Measurements from ENCODE around the gene ZBED1. TPM values are rescaled to one million over a fixed set of nuclear protein-coding genes. Genes with fewer than 3 reads are reported as not detected.
"Not testable (repeated sequence)": the region's sequence is repeated elsewhere in the genome, so short reads cannot be mapped to it uniquely, and the experiment has no call there.

ZBED1 gene
- total RNA-seq, 1 experiment from 2014 or later, result 59.7 TPM

DNA sequence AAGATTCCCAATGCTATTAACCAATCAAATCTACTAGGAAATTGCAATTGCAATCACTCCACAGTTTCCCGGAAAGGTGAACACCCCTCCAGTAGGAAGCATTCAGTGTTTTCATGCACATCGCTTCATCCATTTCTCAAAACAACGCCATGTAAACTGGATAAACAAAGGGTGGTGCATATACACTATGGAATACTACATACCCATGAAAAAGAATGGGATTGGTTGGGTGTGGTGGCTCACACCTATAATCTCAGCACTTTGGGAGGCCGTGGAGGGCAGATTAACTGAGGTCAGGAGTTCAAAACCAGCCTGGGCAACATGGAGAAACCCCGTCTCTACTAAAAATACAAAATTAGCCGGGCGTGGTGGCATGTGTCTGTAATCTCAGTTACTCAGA lies 29.1 kb downstream of the ZBED1 start:
- Histone ChIP-seq H3K4me3 (no peak overlapping the region), H3K36me3 (0 out of 2 replicates have a peak, but pooled peaks cover 5% of the 10 kb centered on the region), H3K27me3 (no peaks in the 10 kb centered on the region), H3K9me3 (no peaks in the 10 kb centered on the region)
- DNase-seq, result no peak

DNA sequence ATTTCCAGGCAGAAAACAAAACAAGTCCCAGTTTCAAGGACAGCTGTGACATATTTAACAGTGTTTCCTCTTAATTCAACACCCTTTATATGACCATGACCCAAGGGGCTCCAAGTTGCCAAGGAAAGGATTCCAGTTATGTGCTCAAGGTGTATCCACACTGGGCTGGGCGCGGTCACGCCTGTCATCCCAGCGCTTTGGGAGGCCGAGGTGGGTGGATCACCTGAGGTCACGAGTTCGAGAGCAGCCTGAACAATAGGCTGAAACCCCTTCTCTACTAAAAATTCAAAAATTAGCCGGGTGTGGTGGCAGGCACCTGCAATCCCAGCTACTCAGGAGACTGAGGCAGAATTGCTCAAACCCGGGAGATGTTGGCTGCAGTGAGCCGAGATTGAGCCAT lies 29.6 kb downstream of the ZBED1 start:
- not testable (repeated sequence) for DNase-seq, H3K4me3 ChIP-seq

DNA sequence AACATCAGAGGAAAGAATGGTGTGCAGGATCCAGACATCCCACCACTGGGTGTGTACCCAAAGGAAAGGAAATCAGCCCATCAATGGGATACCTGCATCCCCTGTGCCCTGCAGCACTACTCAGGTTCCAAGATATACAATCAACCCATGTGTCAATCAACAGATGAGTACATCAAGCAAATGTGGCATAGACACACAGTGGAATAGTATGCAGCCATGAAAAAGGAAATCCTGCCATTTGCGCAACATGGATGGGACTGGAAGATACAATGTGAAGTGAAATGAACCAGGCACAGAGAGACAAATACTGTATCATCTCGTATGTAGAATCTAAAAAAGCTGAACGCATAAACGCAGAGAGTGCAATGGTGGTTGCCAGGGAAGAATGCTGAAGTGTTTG lies 30.9 kb downstream of the ZBED1 start:
- H3K4me3 ChIP-seq, H3K27me3 ChIP-seq, H3K36me3 ChIP-seq, H3K9me3 ChIP-seq, DNase-seq: not testable (repeated sequence)

More for the DNA sequence above, 29.6 kb downstream of the ZBED1 start:
- not testable (repeated sequence) for H3K36me3 ChIP-seq, H3K27me3 ChIP-seq, H3K9me3 ChIP-seq

DNA sequence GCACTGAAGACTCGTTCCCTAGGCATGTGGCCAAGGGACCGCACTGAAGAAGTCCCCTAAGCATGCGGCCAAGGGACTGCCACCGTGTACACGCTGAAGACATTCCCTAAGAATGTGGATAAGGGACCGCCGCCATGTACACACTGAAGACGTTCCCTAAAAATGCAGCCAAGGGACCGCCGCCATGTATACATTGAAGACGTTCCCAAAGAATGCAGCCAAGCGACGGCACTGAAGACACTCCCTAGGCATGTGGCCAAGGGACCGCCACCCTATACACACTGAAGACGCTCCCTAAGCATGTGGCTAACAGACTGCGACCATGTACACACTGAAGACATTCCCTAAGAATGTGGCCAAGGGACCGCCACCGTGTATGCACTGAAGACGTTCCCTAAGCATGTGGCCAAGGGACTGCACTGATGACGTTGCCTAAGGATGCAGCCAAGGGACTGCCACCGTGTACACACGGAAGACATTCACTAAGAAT lies 31.5 kb downstream of the ZBED1 start:
- Histone ChIP-seq H3K4me3 (no peak overlapping the region), H3K36me3 (0 out of 2 replicates have a peak, but pooled peaks cover 2% of the 10 kb centered on the region), H3K9me3 (no peaks in the 10 kb centered on the region), H3K27me3 (no peaks in the 10 kb centered on the region)
- no peak for DNase-seq

DNA sequence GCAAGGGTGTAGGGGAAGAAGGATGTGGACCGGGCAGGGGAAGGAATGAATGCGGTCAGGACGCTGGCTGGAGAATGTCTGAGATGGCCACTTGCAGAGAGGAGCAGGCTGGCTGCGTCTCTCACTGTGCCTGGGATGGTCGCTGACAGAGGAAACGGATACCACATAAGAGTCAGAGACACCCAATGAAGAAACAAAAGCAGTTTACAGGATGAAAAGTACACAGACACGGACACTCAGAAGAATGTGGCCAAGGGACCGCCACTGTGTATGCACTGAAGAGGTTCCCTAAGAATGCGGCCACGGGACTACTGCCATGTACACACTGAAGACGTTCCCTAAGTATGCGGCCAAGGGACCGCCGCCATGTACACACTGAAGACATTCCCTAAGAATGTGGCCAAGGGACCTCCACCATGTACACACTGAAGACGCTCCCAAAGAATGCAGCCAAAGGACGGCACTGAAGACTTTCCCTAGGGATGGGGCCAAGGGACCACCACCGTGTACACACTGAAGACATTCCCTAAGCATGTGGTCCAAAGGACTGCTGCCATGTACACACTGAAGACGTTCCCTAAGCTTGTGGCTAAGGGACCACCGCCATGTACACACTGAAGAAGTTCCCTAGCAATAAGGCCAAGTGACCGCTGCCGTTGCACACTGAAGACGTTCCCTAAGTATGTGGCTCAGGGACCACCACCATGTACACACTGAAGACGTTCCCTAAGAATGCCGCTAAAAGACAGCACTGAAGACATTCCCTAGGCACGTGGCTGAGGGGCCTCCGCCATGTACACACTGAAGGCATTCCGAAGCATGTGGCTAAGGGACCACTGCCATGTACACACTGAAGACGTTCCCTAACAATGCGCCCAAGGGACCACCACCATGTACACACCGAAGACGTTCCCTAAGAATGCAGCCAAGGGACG lies 32.2 kb downstream of the ZBED1 start:
- Histone ChIP-seq H3K36me3 (0 out of 2 replicates have a peak, but pooled peaks cover 2% of the 10 kb centered on the region), H3K9me3 (no peaks in the 10 kb centered on the region)
- DNase-seq, result no peak

DNA sequence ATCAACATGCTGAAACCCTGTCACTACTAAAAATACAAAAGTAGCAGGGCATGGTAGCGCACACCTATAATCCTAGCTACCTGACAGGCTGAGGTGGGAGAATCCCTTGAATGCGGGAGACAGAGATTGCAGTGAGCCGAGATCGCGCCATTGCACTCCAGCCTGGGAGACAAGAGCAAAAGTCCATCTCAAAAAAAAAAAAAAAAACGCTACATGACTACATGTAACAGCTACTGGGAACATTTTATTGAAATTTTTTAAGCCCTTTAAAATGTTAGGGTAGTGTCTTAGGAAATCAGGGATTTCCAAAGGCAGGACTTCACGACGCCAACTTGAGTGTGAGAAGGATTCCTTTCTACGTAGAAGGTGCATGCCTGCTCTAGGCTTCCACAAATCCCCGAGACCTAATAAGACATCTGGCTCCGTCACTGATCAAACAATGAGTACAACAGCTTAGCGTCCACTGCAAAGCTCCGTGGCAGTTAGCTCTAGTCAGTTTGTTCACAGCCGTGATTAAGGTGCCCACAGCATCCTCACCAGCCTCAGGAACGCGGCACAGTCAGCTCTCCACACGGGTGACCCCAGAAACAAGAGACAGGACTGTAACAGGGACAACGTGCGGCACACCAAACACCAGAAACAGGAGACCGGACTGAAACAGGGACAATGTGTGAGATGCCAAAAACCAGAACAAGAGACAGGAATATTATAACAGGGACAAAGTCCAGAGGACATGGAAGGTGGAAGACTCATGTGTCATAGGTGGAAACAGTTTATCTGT lies 33.7 kb downstream of the ZBED1 start:
- H3K4me3 ChIP-seq, result no peak overlapping the region
- H3K36me3 ChIP-seq, result 0 out of 2 replicates have a peak, but pooled peaks cover 2% of the 10 kb centered on the region
- H3K9me3 ChIP-seq, result no peaks in the 10 kb centered on the region
- DNase-seq, result no peak
- no peaks in the 10 kb centered on the region for H3K27me3 ChIP-seq

More for the DNA sequence above, 32.2 kb downstream of the ZBED1 start:
- H3K4me3 ChIP-seq, result no peak overlapping the region
- H3K27me3 ChIP-seq, result no peaks in the 10 kb centered on the region

DNA sequence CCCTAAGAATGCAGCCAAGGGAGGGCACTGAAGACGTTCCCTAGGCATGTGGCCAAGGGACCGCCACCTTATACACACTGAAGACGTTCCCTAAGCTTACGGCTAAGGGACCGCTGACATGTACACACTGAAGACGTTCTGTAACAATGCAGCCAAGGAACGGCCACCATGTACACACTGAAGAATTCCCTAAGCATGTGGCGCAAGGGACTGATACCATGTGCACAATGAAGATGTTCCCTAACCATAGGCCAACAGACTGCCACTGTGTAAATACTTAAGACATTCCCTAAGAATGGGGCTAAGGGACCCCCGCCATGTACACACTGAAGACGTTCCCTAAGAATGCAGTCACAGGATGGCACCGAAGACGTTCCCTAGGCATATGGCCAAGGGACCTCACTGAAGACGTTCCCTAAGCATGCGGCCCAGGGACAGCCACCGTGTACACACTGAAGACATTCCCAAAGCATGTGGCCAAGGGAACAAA lies 36.1 kb downstream of the ZBED1 start:
- DNase-seq, result no peak
- no peaks in the 10 kb centered on the region for H3K27me3 ChIP-seq
- no peaks in the 10 kb centered on the region for H3K9me3 ChIP-seq
- H3K36me3 ChIP-seq, result 0 out of 2 replicates have a peak, but pooled peaks cover 1% of the 10 kb centered on the region
- no peak overlapping the region for H3K4me3 ChIP-seq

DNA sequence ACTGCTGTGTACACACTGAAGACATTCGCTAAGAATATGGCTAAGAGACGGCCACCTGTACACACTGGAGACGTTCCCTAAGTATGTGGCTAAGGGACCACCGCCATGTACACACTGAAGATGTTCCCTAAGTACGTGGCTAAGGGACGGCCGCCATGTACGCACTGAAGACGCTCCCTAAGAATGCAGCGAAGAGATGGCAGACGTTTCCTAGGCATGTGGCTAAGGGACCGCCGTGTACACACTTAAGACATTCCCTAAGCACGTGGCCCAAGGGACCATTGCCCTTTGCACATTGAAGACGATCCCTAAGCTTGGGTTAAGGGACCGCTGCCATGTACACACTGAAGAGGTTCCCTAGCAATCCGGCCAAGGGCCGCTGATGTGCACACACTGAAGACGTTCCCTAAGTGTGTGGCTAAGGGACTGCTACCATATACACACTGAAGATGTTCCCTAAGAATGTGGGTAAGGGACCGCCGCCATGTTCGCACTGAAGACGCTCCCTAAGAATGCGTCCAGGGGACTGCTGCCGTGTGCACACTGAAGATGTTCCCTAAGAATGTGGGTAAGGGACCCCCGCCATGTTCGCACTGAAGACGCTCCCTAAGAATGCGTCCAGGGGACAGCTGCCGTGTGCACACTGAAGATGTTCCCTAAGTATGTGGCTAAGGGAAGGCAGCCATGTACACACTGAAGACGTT lies 36.7 kb downstream of the ZBED1 start:
- Histone ChIP-seq H3K9me3 (no peaks in the 10 kb centered on the region), H3K27me3 (no peaks in the 10 kb centered on the region), H3K36me3 (no peaks in the 10 kb centered on the region), H3K4me3 (no peak overlapping the region)
- DNase-seq, result no peak

DNA sequence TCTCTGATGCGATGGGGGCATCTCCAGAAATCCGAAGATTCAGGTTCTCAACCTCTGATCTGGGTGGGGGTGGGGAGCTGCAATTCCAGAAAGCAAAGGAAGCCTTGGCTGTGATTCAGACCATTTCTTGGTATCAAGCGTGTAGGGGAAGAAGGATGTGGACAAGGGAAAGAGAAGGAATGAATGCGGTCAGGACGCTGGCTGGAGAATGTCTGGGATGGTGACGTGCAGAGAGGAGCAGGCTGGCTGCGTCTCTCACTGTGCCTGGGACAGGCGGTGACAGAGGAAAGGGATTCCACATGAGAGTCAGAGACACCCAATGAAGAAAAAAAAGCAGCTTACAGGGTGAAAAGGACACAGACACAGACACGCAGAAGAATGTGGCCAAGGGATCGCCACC lies 37.3 kb downstream of the ZBED1 start:
- not testable (repeated sequence) for H3K36me3 ChIP-seq, H3K4me3 ChIP-seq, H3K27me3 ChIP-seq, DNase-seq, H3K9me3 ChIP-seq

DNA sequence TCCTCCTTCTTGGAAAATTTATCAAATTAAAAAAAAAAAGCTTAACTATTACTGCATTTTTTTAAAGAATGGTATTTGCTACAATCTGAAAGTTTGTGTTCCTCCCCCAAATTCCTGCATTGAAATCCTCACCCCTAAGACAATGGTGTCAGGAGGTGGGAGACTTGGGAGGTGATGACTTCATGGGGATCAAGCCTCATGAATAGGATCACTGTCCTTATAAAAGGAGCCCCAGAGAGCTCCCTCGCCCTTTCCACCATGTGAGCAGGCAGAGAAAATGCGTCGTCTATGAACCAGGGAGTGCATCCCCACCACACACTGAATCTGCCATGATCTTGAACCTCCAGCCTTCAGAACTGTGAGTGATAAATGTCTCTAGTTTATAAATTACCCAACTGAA lies 38.0 kb downstream of the ZBED1 start:
- no peaks in the 10 kb centered on the region for H3K9me3 ChIP-seq

DNA sequence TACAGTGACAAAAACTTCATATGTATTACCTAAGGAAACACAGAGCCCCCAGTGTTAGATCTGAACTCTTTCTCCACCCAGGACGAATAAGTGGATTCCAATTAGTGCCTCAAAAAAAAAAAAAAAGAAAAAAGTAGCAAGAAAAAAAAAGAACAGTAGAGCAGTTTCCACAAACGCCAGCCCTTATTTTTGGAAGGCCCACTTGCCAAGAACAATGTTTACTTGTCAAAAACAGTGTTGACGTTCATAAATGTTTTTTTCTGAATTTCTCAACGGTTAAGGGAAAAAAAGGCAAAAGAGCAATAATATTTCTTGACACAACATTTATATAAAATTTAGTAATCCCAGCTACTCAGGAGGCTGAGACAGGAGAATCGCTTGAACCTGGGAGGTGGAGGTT lies 38.7 kb downstream of the ZBED1 start:
- Histone ChIP-seq H3K27me3 (no peaks in the 10 kb centered on the region), H3K9me3 (no peaks in the 10 kb centered on the region), H3K4me3 (no peak overlapping the region), H3K36me3 (no peaks in the 10 kb centered on the region)
- no peak for DNase-seq

More for the DNA sequence above, 38.0 kb downstream of the ZBED1 start:
- DNase-seq, result no peak
- Histone ChIP-seq H3K4me3 (no peak overlapping the region), H3K27me3 (no peaks in the 10 kb centered on the region), H3K36me3 (no peaks in the 10 kb centered on the region)

DNA sequence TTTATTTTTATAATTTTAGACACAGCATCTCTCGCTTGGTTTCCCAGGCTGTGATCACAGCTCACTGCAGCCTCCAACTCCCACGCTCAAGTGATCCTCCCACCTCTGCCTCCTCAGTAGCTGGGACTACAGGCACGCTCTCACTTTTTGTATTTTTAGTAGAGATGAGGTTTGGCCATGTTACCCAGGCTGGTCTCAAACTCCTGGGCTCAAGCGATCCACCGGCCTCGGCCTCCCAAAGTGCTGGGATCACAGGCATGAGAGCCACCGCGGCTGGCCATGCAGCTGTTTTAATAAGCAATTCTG lies 39.1 kb downstream of the ZBED1 start:
- no peak for DNase-seq

DNA sequence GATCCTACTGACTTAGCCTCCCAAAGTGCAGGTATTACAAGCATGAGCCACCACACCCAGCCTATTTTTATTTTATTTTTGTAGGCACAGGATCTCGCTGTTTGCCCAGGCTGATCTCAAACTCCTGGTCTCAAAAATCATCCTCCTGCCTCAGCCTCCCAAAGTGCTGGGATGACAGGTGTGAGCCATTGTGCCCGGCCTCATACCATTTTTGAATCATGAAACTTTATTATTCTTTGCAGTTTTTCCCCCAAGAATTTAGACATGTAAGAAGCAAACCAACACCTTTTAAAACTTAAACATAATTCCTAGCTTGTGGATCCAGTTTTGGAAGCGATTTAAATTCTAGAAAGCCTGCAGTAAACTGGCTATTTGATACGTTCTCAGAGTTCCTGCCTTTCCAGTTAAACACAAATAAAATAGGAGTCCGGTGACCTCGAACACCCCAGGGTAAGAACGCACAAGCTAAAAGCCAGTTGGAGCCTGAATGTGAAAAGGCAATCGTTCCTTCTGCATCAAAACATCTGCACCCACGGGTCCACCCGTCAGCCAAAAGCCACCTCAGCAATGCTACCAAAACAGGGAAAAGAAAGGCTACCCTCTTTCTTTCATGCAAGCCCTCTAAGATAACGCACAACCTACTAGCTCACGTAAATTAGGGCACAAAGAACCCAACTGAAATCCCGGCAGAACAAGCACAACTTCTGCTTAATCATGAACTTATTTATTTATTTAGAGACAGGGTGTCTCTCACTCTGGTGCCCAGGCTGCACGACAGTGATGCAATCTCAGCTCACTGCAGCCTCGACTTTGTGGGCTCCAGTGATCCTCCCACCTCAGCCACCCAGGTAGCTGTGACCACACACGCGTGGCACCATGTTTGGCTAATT lies 39.7 kb downstream of the ZBED1 start:
- H3K27me3 ChIP-seq, H3K4me3 ChIP-seq, DNase-seq, H3K9me3 ChIP-seq, H3K36me3 ChIP-seq: not testable (repeated sequence)

More for the DNA sequence above, 39.1 kb downstream of the ZBED1 start:
- H3K9me3 ChIP-seq, result no peaks in the 10 kb centered on the region
- no peaks in the 10 kb centered on the region for H3K27me3 ChIP-seq
- no peak overlapping the region for H3K4me3 ChIP-seq
- no peaks in the 10 kb centered on the region for H3K36me3 ChIP-seq

DNA sequence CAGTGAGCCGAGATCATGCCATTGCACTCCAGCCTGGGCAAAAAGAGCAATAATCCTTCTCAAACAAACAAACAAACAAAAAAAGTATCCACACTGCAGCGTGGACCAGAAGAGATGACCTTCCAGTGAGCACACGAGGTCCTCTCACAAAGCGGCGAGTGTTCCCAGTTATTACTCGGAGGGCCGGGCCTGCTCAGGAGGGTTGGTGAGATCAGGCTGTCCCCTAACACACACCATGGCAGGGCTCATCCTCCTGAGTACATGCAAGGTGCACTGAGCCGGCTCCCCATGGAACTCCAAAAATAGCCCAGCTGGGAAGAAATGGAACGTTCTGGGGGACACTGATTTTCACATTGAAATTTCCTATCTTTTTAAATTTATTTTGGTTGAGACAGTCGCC lies 40.7 kb downstream of the ZBED1 start:
- H3K9me3 ChIP-seq, DNase-seq, H3K27me3 ChIP-seq, H3K4me3 ChIP-seq, H3K36me3 ChIP-seq: not testable (repeated sequence)

DNA sequence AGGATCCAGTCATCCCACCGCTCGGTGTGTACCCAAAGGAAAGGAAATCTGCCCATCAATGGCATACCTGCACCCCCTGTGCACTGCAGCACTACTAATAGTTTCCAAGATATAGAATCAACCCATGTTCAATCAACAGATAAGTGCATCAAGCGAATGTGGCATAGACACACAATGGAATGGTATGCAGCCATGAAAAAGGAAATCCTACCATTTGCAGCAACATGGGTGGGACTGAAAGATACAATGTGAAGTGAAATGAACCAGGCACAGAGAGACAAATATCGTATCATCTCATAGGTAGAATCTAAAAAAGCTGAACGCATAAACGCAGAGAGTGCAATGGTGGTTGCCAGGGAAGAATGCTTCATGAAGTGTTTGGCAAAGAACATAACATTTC lies 42.5 kb downstream of the ZBED1 start:
- Histone ChIP-seq H3K9me3 (no peaks in the 10 kb centered on the region), H3K27me3 (no peaks in the 10 kb centered on the region), H3K4me3 (no peak overlapping the region), H3K36me3 (no peaks in the 10 kb centered on the region; the same call in 1 of the 2 replicates)
- no peak for DNase-seq
